Osteoblast (primary cell): ENCODE measurements around the gene RHOT2. TPM values are rescaled to one million over a fixed set of nuclear protein-coding genes. Genes with fewer than 3 reads are reported as not detected.

ENCODE experiments used
- DNase-seq: peaks from one replicate; pipeline ENCODE4 v3.0.0; 2011; ENCODE audit warnings: low spot score, mixed read lengths; ENCODE audit not compliant: insufficient read length; ENCODE audit errors: missing footprints
- H2AFZ ChIP-seq: 2 replicates; pipeline ENCODE4 v1.6.0; 2011; ENCODE audit warnings: mild to moderate bottlenecking, low read length
- H3K27ac ChIP-seq: 2 replicates; pipeline ENCODE4 v1.5.1; 2011; ENCODE audit warnings: mild to moderate bottlenecking, low read depth, low read length, moderate library complexity
- H3K27me3 ChIP-seq: 2 replicates; pipeline ENCODE4 v1.6.0; 2012; ENCODE audit warnings: mild to moderate bottlenecking, control low read depth, inconsistent platforms, low read length, moderate library complexity; ENCODE audit not compliant: insufficient read depth
- H3K36me3 ChIP-seq: 2 replicates; pipeline ENCODE4 v1.5.1; 2011; ENCODE audit warnings: mild to moderate bottlenecking, low read length, control low read depth, moderate library complexity; ENCODE audit not compliant: insufficient read depth
- H3K4me1 ChIP-seq: 2 replicates; pipeline ENCODE4 v1.5.1; 2011; ENCODE audit warnings: mild to moderate bottlenecking, low read length, control low read depth, moderate library complexity; ENCODE audit not compliant: insufficient read depth
- H3K4me2 ChIP-seq: 2 replicates; pipeline ENCODE4 v1.6.0; 2011; ENCODE audit warnings: mild to moderate bottlenecking, low read length; ENCODE audit not compliant: insufficient read depth
- H3K4me3 ChIP-seq: fragments of 200-600 bp; sonication (generic); 3 replicates; pipeline ENCODE4 v1.5.1; 2012; ENCODE audit warnings: mild to moderate bottlenecking, low read length, inconsistent platforms; ENCODE audit not compliant: insufficient read depth
- H3K79me2 ChIP-seq: 2 replicates; pipeline ENCODE4 v1.6.0; 2012; ENCODE audit warnings: mild to moderate bottlenecking, low read length, control low read depth, inconsistent platforms; ENCODE audit not compliant: insufficient read depth
- H3K9me3 ChIP-seq: 2 replicates; pipeline ENCODE4 v1.5.1; 2011; ENCODE audit warnings: low read depth, low read length, control low read depth
- H4K20me1 ChIP-seq: 2 replicates; pipeline ENCODE4 v1.6.0; 2012; ENCODE audit warnings: mild to moderate bottlenecking, low read length, control low read depth; ENCODE audit not compliant: insufficient read depth
- CTCF ChIP-seq: IDR thresholded peaks from 2 replicates; pipeline ENCODE4 v1.5.1; 2011; ENCODE audit warnings: mild to moderate bottlenecking, low read depth, low read length, moderate library complexity; ENCODE audit errors: extremely low read depth
- total RNA-seq: library from RNA; depleted of rRNA; stranded (reverse); fragments of >200 nt; gene quantifications from 2 replicates; pipeline ENCODE4 v1.2.3, GENCODE V29; 2012

The RHOT2 gene
- total RNA-seq, 1 donor: 42.0 TPM

- no peak overlapping the region for H3K4me2 ChIP-seq
- no peaks in the 10 kb centered on the region for H3K9me3 ChIP-seq
- no peaks in the 10 kb centered on the region for H3K27me3 ChIP-seq
- H3K4me1 ChIP-seq: peaks cover 10% of the 10 kb centered on the region
- no peak for TF ChIP-seq CTCF
- no peak overlapping the region for H3K4me3 ChIP-seq
- H4K20me1 ChIP-seq: peaks cover 37% of the 10 kb centered on the region
- H3K36me3 ChIP-seq: peaks cover 24% of the 10 kb centered on the region
- H3K79me2 ChIP-seq: peaks cover 8% of the 10 kb centered on the region
- no peak overlapping the region for H2AFZ ChIP-seq
- H3K27ac ChIP-seq: no peak overlapping the region
- DNase-seq: no peak
Measured at GRCh38 chr16:676565-676902, 8.6 kb downstream of the RHOT2 start.

GRCh38 chr16:676913-677312 lies 9.0 kb downstream of the RHOT2 start:
- TF ChIP-seq CTCF: no peak
- Histone ChIP-seq H3K79me2 (peaks cover 12% of the 10 kb centered on the region), H3K4me1 (peaks cover 14% of the 10 kb centered on the region), H2AFZ (no peak overlapping the region), H3K4me3 (no peak overlapping the region), H3K27me3 (no peaks in the 10 kb centered on the region), H4K20me1 (peaks cover 40% of the 10 kb centered on the region), H3K27ac (no peak overlapping the region), H3K4me2 (no peak overlapping the region), H3K36me3 (peaks cover 27% of the 10 kb centered on the region), H3K9me3 (no peaks in the 10 kb centered on the region)
- no peak for DNase-seq

GRCh38 chr16:677316-678190 lies 9.6 kb downstream of the RHOT2 start:
- Histone ChIP-seq H3K4me3 (no peak overlapping the region), H3K36me3 (peaks cover 27% of the 10 kb centered on the region), H4K20me1 (peaks cover 43% of the 10 kb centered on the region), H3K27me3 (no peaks in the 10 kb centered on the region), H3K4me2 (no peak overlapping the region), H3K27ac (no peak overlapping the region), H3K9me3 (no peaks in the 10 kb centered on the region), H3K79me2 (peaks cover 19% of the 10 kb centered on the region), H2AFZ (no peak overlapping the region), H3K4me1 (peaks cover 16% of the 10 kb centered on the region)
- TF ChIP-seq CTCF: no peak
- DNase-seq: no peak

DNA sequence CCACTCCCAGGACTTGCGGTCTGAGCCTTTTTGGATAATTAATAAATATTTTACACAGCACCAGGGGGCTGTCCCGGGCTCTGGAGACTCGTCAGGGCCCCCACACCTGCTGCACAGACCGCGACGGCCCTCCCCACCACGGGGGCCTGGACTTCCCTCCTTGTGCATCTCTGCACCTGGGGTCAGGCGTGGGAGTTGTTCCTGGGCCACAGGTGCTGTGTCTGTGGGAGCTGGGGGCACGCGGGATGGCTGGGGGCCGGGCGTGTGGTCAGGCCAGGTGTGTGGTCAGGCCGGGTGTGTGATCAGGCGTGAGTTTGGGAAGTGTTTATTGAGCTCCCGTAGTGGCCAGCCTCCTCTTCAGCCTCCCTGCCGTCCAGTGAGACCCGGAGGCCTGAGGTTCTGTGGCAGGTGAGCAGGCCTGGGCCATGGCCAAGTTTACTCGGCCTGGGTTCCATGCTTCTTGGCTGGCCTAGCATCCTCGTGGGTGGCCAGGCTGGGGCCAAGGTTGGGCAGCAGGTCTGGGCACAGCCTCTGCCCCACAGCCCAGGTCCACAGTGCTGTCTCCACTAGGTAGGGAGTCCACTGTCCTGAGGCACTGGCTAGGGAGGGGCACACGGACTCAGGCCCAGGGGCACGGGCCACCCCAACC lies 10.4 kb downstream of the RHOT2 start:
- no peaks in the 10 kb centered on the region for H3K27me3 ChIP-seq
- TF ChIP-seq CTCF: no peak
- peaks cover 26% of the 10 kb centered on the region for H3K79me2 ChIP-seq
- no peak for DNase-seq
- H3K36me3 ChIP-seq: peaks cover 27% of the 10 kb centered on the region
- no peak overlapping the region for H3K4me2 ChIP-seq
- H2AFZ ChIP-seq: no peak overlapping the region
- H3K4me1 ChIP-seq: peaks cover 20% of the 10 kb centered on the region
- H3K27ac ChIP-seq: no peak overlapping the region
- no peak overlapping the region for H3K4me3 ChIP-seq
- H4K20me1 ChIP-seq: peaks cover 49% of the 10 kb centered on the region
- H3K9me3 ChIP-seq: no peaks in the 10 kb centered on the region
